Activated gamma-delta T cell treated with Interleukin-2 at 50 U/mL for 16 hours (primary cell): ENCODE measurements around the gene MROH2A.
"Not testable (repeated sequence)": the region's sequence is repeated elsewhere in the genome, so short reads cannot be mapped to it uniquely, and the experiment has no call there.

ENCODE experiments used
- DNase-seq: peaks from one replicate; pipeline ENCODE4 v3.0.0-alpha.2; 2020

The MROH2A gene

GRCh38 chr2:233857511-233858141, 79.5 kb downstream of the MROH2A start:
- peak; percentile 47 for DNase-seq

GRCh38 chr2:233858331-233858730, 80.2 kb downstream of the MROH2A start:
- DNase-seq: no peak

DNA sequence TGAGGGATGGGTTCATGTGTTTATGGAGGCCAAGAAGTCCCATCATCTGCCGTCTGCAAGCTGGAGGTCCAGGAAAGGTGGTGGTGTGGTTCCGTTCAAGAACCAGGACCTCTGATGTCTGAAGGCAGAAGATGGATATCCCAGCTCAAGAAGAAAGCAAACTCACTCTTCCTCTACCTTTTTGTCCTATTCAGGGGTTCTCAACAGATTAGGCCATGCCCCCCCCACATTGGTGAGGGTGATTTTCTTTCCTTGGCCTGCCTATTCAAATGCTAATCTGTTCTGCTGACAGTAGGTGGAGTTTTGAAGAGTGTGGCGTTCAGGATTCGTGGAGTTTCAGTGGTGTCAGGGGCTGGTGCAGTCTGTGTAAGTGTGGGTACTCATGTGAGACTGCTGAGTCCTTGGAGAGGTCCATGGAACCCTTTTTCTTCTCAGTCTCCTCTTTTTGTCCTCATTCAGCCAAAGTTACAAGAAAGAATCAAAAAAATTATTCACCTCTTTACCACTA, 84.2 kb downstream of the MROH2A start:
- no peak for DNase-seq

DNA sequence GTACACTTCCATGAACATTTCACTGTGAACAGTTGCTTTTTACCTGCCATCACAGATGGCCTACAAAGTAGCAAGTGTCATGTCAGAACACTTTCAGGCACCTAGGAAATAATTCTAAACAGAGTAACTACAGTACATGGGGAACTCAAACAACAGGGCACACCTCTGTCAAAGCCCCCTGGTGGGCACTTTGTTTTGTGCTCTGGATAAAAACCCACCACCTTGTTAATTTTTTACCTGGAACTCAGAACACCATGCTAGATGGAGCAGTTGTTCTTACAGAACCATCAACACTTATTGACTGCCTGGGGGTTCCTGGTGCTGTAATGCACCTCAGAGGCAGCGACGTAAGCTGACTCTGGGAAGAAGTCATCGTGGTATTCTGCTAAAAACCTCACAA, 87.7 kb downstream of the MROH2A start:
- no peak for DNase-seq

DNA sequence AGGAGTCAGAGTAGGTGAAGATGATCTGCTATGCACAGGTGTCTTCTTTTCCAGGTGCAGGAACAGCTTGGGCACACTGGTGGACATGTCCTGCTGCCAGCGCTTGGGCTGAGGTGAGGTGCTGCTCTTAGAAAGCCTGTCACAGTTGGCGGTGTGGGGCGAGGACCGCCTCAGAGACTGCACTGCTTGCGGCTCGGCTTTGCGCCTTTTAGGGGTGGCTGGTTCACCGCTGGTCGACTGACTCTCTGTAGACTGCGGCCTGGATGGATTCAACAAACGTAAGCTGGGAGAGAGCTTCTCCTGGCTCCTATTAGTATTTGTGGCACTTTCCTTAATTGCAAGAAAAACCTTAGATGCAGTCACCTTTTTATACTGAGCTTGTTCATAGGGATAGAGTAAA, 88.3 kb downstream of the MROH2A start:
- DNase-seq: no peak

- peak; percentile 50 for DNase-seq
These were observed 89.9 kb downstream of the MROH2A start, which contains the start of gene MSL3B for GRCh38 chr2:233867993-233868532. MSL3B (minus strand) TSS chr2:233868386.

- no peak for DNase-seq
These were observed 93.3 kb downstream of the MROH2A start for GRCh38 chr2:233871432-233871831.

DNA sequence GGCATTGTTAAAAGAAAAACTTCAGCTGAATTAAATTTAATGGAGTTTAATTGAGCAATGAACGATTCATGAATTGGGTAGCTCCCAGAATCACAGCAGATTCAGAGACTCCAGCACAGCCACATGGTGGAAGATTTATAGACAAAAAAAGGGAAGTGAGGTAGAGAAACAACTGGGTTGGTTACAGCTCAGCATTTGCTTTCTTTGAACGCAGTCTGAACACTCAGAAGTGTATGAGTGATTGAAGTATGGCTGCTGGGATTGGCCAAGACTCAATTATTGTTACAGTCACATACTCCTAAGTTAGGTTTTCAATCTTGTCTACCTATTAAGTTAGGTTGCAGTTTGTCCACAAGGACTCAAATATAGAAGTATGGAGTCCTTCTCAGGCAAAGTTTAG, 94.0 kb downstream of the MROH2A start:
- not testable (repeated sequence) for DNase-seq

DNA sequence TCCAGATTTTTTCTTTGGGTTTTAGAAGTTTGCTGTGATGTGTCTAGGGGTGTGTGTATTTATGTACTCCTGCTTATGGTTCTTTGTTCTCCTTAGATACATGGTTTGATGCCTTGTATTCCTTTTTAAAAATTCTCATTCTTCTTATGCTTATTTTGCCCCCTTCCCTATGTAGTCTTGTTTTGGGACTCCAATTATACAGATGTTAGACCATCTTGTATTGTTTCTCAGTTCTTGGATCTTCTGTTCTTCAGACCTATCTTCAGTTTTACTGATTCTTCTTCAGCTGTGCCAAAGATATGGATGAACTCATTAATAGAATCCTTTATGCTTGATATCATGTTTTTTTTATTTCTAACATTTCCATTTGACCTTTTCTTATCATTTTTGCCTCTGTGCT, 104.2 kb downstream of the MROH2A start:
- DNase-seq: no peak
